GM23338 (cell line): ENCODE data around the gene SURF1.

Experiments used
- CTCF ChIP-seq, 2 experiments: fragments of 200-600 bp in 1 of 2; sonication (generic) in 1 of 2; conservative IDR thresholded peaks; 2 replicates each; pipeline versions ENCODE4 v1.5.1 to v1.6.1; 2016 to 2017; ENCODE audit warnings: antibody characterized with exemption in 2 of 2, low read depth in 2 of 2, mild to moderate bottlenecking in 2 of 2, moderate library complexity in 1 of 2
- EZH2 ChIP-seq: fragments of 200-600 bp; sonication (generic); IDR thresholded peaks from one replicate; pipeline ENCODE4 v1.8.0; 2017; ENCODE audit warnings: antibody characterized with exemption, mild to moderate bottlenecking, low read depth; ENCODE audit not compliant: unreplicated experiment
- EZH2phosphoT487 ChIP-seq: fragments of 200-600 bp; sonication (generic); IDR thresholded peaks from one replicate; pipeline ENCODE4 v1.8.1; 2018; ENCODE audit warnings: antibody characterized with exemption; ENCODE audit not compliant: unreplicated experiment
- NANOG ChIP-seq: IDR thresholded peaks from 2 replicates; pipeline ENCODE4 v1.6.1; 2016; ENCODE audit warnings: antibody characterized with exemption, borderline replicate concordance
- POLR2AphosphoS5 ChIP-seq: IDR thresholded peaks from 2 replicates; pipeline ENCODE4 v1.6.1; 2016; ENCODE audit warnings: antibody characterized with exemption, low read depth
- REST ChIP-seq: IDR thresholded peaks from one replicate; pipeline ENCODE4 v1.6.1; 2018; ENCODE audit warnings: antibody characterized with exemption; ENCODE audit not compliant: unreplicated experiment
- ZNF114 ChIP-seq: fragments of 250-450 bp; sonication (Bioruptor Pico); IDR thresholded peaks from 2 replicates; pipeline ENCODE4 v1.5.0; 2020; ENCODE audit warnings: mild to moderate bottlenecking, moderate library complexity

- peak; percentile 37 to 55 for TF ChIP-seq CTCF (conservative IDR thresholded peaks at IDR 0.05; ENCODE audit: low read depth in 2 of 2)
- TF ChIP-seq EZH2, result no peak
- TF ChIP-seq EZH2phosphoT487, result no peak
- TF ChIP-seq REST, result no peak
- TF ChIP-seq POLR2AphosphoS5, result no peak; the same call in 1 of the 2 replicates
- no peak for TF ChIP-seq NANOG
- no peak for TF ChIP-seq ZNF114 (CRISPR knock-in tag)
Measured at GRCh38 chr9:133375116-133375723, 18.9 kb upstream of the SURF1 start.
